ENCODE results near the gene BIRC3. TPM values are rescaled to one million over a fixed set of nuclear protein-coding genes. Genes with fewer than 3 reads are reported as not detected.

BIRC3 gene
- total and polyA plus RNA-seq, 10 donors = 35.0 to 164 (median 93.7) TPM

DNA sequence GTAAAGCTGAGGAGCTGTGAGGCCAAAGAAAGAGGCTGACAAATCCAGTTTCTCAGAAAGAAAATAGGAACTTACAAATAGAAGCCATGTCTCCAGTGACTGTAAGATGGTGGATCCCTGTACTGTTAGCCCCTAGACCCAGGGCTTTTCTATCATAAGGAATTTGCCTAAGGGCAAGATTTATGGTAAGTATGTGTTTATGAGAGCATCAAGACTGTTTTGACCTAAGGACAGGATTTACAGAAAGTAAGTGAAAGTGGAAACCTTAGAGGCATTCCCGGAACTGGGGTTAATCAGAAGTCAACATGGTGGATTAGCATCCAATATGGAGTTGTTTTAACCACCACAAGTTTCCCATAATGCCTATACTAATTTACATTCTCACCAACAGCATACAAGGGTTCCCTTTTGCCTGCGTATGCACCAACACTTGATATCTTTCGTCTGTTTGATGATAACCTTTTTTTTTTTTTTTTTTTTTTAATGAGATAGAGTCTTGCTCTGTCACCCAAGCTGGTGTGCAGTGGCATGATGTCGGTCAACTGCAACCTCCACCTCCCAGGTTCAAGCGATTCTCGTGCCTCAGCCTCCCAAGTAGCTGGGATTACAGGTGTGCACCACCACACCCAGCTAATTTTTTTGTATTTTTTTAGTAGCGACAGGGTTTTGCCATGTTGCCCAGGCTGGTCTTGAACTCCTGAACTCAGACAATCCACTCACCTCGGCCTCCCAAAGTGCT lies 69.9 kb downstream of the BIRC3 start:
- Histone ChIP-seq H3K27ac (no peak overlapping the region), H3K4me3 (no peak overlapping the region), H3K4me1 (peaks cover 0 to 38% (median 7%) of the 10 kb centered on the region in 6 donors), H3K9me3 (no peaks in the 10 kb centered on the region), H3K27me3 (replicated peaks in 1 of 7) (no peaks in the 10 kb centered on the region), H3K36me3 (peaks cover 0 to 91% (median 35%) of the 10 kb centered on the region in 6 donors)
- TF ChIP-seq, protein P1, sequence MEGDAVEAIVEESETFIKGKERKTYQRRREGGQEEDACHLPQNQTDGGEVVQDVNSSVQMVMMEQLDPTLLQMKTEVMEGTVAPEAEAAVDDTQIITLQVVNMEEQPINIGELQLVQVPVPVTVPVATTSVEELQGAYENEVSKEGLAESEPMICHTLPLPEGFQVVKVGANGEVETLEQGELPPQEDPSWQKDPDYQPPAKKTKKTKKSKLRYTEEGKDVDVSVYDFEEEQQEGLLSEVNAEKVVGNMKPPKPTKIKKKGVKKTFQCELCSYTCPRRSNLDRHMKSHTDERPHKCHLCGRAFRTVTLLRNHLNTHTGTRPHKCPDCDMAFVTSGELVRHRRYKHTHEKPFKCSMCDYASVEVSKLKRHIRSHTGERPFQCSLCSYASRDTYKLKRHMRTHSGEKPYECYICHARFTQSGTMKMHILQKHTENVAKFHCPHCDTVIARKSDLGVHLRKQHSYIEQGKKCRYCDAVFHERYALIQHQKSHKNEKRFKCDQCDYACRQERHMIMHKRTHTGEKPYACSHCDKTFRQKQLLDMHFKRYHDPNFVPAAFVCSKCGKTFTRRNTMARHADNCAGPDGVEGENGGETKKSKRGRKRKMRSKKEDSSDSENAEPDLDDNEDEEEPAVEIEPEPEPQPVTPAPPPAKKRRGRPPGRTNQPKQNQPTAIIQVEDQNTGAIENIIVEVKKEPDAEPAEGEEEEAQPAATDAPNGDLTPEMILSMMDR (IDR thresholded peaks at IDR 0.05 in 8 of 11, conservative IDR thresholded peaks at IDR 0.05 in 3 of 11) = no peak
- TF ChIP-seq POLR2AphosphoS5 (IDR thresholded peaks at IDR 0.05) (no peak), POLR2A (IDR thresholded peaks at IDR 0.05) (no peak)
- no peak for DNase-seq
- intact Hi-C loops (cut with DNase I; ENCODE audit: low total_unique reads) = no loop called here
- 84 to 94% (median 92%) methylated on average over 8 of the region's 8 CpGs for WGBS, 5 donors

Small RNA genes within 50 kb of the gene (small RNA-seq; reads per million reads assigned to genes)
- gene AP000942.3 (0 reads per million in 4 donors), gene AP000942.4 (0 reads per million in 4 donors), gene RNU6-952P (0 reads per million in 4 donors)

Other genes with a start within 250 kb of the BIRC3 start
- 10 to 100 TPM; 29.8 to 37.3 (median 34.4) TPM for gene YAP1, start 207.0 kb upstream of the BIRC3 start, total RNA-seq
- 1 to 10 TPM; 4.9 to 9.0 (median 6.0) TPM for gene YAP1, start 207.0 kb upstream of the BIRC3 start, polyA plus RNA-seq
- gene BIRC2, start 29.7 kb downstream of the BIRC3 start, total RNA-seq = 100 to 1,000 TPM in 1 of 7 donors, 10 to 100 TPM in 6; 43.8 to 101 (median 49.8) TPM
- 10 to 100 TPM; 24.0 to 32.0 (median 27.7) TPM for gene BIRC2, start 29.7 kb downstream of the BIRC3 start, polyA plus RNA-seq
- gene TMEM123, start 135.3 kb downstream of the BIRC3 start, total RNA-seq = 100 to 1,000 TPM; 109 to 184 (median 161) TPM
- gene TMEM123, start 135.3 kb downstream of the BIRC3 start, polyA plus RNA-seq = 10 to 100 TPM; 51.3 to 92.7 (median 66.3) TPM
- gene MMP7, start 213.3 kb downstream of the BIRC3 start, total RNA-seq = under 1 TPM in 2 of 7 donors, not detected in 5; 0.34 to 0.63 TPM
- under 1 TPM in 1 of 3 donors, not detected in 2; 0.59 TPM for gene MMP7, start 213.3 kb downstream of the BIRC3 start, polyA plus RNA-seq

Measured in spleen (tissue), 11 donors.